NCI-H2196 treated with DMSO at 0.1 percent for 48 hours (cell line): ENCODE results near the gene C1orf105.

Experiments
- DNase-seq: peaks from one replicate; lab custom pipeline; 2025; ENCODE audit not compliant: unreplicated experiment; lab: John Stamatoyannopoulos, UW

C1orf105 gene

DNA sequence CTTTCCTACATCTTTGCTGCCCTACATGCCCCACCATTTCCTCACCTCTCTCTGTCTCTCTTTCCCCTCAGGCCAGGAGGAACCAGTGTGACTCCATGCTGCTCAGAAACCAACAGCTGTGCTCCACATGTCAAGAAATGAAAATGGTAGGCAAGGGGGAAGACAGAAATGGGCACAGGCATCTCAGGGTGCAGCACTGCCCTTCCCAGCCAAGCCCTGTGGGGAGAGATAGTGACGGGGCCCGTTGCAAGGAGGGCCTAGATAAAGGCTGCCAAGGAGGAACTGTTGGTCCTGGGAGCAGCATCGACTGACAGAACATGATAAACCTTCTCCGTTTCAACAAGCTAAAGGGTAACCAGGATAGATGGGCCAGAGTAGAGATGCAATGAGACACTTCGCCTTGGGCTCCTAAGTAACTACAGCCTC lies 35.9 kb downstream of the C1orf105 start:
- DNase-seq, result no peak

DNA sequence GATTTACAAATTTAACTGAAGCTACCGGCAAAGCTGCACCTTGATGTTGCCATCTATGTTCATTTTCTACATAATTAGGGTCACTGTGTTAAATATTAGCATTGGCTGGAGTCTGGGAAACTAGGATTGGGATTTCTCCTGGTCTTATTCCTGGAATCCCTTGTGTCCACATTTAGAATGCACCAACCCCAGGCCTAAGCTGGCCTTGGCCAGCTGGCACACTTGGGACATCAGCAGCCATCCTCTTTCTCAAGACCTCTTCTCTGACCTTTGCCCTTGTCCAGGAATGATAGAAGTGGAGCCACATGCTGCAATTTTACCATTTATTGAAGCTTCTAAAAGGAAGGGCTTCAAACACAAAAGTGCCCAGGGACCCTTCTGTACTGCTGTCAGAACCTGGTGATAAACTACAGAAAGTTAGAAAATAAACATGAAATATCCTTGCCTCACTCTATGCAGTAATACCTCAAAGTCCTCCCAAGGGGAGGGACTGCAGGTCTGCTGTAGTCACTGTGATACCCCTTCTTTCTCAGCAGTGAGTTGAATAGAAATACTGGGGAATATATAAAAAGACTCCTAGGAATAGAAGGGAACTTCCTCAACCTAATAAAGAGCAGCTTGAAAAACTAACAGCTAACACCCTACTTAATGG lies 37.1 kb downstream of the C1orf105 start:
- DNase-seq, result no peak

DNA sequence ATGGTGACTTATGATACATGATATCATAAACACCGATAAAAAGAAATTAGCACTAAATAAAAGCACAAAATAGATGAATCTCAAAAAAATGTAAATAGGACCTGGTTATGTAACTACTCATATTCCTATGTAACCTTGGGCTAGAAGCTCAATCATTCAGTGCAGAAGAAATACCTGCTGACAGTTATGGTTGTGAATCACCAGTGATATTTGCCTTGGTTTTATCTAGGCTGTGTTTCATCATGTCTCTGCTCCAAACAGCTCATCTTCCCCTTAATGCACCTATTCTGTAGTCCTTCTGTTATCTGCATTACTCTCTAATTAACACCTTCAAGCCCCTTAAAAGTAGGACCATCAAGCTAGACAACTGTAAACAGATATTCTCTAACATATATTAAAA lies 39.7 kb downstream of the C1orf105 start:
- no peak for DNase-seq

DNA sequence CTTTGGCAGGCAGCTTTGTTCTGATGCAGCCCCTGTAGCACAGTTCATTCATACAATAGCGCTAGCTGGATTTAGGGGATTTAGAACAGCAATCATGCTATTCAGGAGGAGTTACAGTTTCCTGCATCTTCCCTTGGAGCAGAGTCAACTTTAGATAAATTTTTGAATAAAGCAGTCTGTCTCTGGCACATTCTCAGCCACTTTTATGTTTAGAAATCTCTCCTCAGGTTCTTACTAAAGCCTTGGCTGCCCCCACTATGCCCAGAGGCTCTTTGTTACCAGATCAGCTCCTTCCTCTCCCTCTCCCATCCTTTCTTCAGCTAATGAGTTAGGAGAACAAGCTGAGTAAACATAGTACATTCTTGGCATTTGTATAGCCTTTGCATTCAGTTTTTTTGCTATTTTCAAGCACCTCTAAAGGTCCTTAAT lies 40.4 kb downstream of the C1orf105 start:
- no peak for DNase-seq

DNA sequence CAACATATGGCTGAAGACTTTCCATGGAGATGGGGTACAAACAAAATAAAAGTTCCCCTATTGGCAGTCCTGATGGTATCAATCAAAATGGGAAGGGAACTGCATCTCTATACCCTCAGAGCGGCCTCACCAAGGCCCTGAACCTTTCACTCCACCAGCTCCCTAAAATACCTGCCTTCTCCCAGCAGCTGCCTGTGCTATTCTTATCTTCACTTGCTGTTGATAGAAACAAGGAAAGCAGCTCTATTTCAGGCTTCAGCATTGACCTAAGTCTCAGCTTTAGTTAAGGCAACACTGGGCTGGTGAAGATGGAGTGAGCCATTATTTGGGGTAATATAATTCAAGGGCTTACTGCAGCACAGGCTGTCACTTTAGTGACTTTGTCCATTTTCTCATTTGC lies 45.1 kb downstream of the C1orf105 start:
- DNase-seq, result no peak

DNA sequence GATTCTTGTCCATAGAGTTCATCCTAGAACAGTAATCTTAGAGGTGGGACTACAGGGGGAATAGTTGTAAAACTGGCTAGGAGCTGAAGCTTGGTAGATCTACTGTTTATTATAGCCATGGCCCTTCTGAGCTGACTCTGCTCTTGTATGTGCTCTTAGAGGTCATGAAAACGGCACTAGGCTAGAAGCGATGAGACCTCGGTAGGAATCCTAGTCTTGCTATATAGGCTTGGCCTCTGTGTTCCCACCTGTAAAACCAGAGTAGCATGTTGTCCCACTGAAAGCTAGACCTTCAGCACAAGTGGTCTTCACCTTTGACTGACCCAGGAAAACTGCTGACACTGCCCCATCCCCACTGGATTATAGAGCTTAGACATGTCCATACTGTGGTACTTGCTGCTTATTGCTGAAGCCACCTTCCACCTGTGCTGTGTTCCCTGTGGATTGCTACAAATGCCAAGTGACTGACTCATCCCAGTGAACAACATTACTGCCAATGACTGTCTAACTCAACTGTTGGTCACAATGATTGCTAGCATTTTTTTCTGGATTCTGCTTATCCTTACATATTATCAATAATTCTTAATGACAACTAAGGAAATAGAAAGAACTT lies 46.4 kb downstream of the C1orf105 start:
- no peak for DNase-seq

DNA sequence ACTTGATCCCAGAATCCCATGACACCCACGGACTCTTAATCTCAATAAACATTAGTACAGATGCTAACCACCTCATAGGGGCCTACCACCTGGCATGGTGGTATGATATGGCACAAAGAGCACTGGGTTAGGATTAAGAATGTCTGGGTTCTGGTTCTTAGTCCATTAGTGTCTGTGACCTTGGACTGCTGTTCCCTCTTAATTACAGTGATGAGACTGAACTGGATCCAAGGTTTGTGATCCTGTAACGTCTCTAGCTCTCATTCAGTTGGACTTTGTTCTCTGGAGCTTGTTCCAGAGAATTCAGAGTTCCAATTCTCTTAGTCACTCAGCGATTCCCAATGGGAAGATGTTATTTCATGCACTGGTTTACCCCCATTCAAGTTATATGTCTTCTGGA lies 47.0 kb downstream of the C1orf105 start:
- DNase-seq, result no peak

DNA sequence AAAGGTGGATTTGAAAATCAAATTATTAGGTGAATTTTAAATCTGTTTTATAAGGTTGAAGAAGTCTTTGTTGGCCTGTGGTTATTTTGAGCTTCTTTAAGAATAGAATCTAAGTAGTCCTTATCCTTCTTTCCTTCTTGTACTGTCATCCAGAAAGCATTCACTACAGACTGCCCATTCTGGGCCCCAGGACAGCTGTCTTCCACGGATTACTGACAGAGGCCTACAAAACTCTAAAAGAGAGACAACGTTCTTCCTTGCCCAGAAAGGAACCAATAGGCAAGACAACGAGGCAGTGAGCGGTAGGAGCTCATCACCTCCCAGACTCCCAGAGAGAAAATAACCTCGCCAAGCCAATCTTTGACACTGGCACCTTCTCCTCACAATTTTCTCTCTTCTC lies 47.8 kb downstream of the C1orf105 start:
- DNase-seq, result no peak

DNA sequence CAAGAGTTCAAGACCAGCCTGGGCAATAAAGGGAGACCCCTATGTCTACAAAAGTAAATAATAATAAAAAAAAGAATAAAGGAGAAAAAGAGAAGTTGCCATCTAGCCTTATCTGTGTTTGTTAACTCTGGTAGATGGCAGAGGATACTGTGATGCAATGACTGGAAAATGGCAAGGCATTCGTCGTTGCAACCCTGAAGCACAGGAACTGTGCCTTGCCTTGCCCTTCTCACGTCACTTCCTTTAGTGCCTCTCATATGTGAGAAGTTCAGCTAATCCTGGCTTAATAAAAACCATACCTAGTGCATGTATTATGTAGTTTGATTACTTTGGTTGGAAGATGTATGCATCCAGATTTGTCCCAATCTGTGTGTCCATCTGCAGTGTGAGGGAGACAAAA lies 49.2 kb downstream of the C1orf105 start:
- DNase-seq, result no peak

DNA sequence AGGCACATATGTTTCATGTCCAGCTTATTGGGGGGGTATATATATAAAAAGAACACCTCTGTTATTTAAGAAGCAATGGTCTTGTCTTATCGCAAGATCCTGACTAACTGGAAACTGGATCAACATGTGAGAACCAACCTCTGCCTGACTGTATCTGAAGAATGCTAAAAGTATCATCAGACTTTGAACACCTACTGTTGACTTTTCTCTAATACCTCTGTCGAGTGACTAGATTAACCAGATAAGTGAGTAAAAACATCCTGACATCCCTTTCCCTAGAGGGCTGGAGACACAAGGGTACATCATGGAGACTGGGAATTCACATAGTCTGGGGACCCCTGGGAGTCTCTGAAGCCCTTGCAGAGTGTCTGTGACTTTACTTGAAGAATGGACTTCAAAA lies 49.7 kb downstream of the C1orf105 start:
- DNase-seq, result no peak

DNA sequence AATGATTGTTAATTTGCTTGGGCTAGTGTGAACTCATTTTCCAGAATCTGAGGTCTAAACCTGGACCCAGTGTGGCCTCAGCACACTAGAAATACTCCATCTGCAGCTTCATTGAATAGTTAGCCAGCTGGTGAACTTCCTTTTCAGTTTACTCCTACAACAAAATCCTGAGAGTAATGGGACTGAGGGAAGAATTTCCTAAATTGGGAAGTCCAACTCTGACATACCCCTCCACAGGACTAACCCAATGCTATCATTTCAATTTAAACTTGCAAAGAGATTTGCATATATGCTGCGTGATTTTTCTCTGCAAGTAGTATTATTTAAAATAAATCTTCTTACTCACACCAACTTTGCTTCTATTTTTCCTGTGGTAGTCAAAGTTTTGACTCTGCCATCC lies 51.2 kb downstream of the C1orf105 start:
- DNase-seq, result no peak

DNA sequence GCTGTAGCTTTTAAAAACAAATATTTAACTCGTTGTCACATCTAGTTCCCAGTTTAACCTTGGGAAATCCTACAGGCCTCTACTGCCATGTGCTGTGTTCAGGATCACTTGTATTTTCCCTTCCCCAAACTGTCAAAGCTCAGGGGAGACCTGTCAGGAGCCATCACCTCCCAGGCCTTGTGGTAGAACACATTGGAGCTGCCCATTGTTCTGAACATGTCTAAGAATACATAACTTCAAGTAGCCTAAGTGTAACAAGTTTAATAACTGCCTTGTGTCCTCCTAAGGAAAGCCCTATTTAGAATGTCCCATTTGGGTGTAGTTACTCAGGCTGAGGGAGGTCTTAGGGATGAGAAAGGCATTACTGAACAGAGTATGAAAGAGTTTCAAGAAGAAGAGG lies 52.0 kb downstream of the C1orf105 start:
- DNase-seq, result no peak

DNA sequence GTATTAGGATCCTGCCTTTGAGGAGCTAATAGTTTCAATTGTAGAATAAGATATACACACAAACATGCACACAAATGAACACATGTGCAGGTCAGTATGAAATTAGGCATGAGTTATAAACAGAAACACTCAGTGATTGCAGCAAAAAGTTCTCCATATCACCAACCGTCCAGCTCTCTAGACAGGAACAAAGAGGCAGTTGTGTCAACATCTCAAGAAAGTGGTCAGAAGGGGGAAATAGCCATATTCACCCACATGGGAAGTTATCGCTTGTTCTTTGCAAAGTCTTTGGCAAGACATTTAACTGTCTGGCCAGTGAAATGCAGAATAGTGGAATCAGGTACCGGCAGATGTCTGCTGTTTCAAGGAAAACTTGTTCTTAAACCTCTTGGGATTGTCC lies 52.8 kb downstream of the C1orf105 start:
- no peak for DNase-seq

DNA sequence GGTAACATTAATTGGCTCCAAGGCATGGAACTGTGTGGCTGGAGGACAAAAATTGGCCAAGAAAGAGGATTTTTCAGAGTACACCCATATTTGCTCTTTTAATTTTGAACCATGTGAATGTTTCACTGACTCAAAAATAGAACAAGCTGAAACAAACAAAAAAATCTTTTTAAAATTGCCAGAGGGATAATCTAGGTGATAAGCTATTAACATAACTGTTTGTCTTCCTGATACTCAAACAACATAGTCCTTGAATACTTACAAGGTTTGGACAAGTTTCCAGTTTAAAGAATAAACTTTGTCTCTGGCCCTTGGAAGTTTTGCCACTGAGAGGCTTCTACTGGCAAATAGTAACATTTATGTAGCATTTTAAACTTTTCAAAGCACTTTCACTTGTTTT lies 53.4 kb downstream of the C1orf105 start:
- DNase-seq, result no peak

DNA sequence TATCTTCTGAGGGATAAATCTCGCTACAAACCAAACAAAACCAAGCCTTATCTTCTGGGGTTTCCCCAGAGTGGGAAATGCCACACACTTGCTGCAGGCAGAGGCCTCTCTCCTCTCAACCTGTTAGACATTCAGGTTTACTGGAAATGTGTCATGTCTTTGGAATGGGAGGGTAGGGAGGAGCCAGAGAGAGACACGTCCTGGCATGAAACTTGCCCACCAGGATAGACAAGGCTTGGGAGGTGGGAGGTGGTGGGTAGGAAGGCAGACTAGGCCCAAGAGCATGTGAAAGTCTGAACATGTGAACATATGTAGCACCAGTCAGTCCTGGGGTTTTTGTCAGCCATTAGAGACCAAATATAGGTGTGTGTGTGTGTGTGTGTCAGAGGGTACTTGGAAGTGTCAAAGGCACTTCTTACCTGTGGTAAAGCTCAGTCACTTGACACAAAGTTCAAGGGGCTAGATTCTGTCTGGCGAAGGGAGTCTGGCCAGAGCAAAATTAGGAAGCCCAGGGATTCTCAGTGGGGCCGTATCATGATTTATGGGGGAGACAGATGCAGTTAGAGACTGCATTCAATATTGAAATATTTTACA lies 55.8 kb downstream of the C1orf105 start:
- no peak for DNase-seq

DNA sequence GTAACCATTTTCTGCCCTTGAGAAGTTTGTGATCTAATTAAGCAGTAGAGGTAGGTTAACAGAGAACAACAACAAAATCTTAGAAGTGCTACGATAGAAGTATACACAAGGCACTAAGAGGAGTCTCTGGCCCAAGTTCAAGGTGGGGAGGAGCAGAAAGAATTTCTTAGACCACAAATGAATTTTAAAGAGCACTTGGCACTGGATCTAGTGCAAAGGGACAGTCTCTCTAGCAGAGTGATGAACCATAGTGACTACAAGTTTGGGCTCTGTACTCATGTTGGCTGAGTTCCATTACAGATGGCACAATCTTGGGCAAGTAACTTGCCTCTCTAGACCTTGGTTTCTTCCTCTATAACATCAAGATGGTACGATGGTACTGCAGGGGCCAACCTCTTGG lies 56.7 kb downstream of the C1orf105 start:
- DNase-seq, result no peak

DNA sequence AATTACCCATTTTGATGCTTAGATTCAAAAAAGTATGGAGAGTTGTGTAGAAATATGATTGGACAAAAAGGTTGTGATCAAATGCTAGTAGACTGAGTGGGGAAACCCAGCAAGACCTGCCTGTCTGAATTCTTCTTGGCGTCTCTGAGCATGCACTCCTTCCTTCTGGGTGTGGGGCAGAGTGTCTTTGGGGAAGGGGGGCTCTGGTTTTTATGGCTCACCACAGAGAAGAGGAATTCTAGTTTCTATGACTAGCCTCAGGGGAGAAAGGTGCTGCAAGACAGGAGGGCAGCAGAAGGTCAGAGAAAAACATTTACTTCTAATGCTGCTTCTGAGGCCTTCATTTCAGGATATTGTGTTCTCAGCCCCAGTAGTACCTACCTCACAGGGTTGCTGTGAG lies 57.3 kb downstream of the C1orf105 start:
- DNase-seq, result no peak

DNA sequence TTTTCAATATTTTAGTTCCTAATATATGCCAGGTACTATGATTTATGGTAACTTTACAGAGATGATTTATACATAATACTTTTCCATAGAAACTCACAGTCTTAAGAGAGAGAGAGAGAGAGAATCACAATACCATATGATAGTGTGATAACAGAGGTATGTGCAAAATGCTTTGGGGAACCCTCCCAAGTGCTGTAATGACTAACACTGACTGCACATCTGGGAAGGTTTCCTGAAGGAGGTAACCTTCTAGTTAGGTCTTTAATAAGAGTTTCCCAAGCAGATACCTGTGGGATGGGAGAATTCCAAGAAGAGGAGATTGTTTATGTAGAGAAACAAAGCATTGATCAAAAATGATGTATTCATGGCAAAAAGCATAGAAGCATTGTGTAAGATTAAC lies 58.0 kb downstream of the C1orf105 start:
- no peak for DNase-seq

DNA sequence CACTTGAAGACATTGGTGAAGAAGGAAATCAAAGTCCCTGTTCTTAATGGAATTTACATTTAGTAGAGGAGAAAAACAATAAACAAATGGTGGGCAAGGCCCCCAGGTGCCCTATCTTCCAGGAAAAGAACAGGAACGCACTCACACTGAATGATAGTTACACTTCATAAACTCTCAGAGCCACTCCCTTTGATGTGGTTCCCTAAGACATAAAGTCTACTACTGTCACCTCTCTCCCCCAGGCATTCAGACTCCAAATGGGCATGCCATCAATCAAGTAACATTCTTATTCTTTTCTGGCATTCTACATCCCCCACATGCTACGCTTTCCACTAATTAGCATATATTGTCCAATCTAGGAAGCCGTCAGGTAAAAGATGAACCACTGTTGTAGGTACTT lies 59.9 kb downstream of the C1orf105 start:
- DNase-seq, result no peak

DNA sequence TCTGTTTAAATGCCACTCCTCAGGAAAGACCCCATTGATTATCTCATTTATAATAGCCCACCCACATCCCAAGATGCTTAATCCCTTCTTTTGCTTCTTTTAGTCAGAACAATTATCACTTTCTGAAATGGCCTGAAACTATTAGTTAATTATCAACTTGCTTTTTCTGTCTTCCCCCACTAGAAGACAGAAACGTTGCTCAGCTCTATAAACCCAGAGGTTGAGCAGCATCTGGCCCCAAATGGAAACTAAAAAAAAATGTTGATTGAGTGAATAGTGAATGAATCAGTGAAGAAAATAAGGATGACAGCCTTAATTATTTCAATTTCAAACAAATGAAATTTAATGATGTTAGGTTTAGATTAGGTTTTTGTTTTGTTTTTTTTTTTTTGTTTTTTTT lies 61.6 kb downstream of the C1orf105 start:
- no peak for DNase-seq

DNA sequence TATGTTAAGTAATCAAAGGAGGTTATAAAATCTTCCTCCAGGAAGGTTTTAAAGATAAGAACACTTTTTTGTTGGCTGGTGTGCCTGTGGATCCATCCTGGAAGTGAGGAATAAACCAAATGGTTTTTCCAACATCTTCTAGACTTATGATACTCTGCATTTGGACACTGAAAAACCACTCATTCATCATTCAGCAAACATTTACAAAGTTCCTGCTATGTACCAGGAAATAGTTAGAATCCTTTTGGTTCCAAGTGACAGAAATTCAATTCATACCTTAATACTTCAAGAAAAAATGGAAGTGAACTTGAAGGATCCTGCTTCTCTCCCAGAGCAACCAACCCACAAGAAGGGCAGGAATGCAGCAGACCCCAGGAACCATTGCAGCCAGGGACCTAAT lies 63.0 kb downstream of the C1orf105 start:
- no peak for DNase-seq

DNA sequence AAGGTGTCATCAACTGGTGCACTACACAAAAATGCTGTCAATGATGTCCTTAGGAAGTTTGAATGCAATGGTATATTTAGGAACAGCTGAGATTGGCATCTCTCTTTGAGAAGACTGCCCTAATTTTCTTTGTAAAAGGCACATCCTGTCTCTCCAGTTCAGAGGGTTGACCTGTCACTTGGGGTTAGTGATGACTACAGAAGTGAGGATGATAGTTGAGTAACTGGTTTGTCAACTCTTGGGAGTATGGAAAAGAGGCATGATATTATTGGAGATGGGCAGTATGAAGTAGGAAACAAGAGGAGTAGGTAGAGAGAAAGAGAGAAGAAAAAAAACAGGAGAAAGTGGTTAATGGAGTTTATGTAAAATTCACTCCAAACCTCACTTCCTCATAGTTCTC lies 63.8 kb downstream of the C1orf105 start:
- no peak for DNase-seq

DNA sequence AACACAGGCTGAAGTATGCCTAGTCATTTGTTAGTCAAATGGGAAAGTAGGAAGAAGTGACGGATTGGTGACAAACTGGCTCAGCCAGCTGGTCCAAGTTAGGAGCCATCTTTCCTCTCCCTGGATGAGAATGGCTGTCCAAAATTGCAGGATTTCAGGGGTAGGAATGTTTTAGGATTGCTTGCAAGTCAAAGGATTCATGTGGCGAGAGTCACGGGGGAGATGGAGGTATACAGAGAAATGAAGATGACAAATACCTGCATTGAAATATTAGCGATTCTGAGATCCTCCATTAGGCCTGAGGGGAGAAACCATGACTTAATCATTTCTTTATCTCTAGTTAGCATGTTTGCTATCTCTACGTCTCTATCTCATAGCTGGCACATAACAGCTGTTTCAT lies 65.1 kb downstream of the C1orf105 start:
- no peak for DNase-seq
